Left lobe of liver (tissue), 2 donors: ENCODE measurements around the gene ZNF280D. TPM values are rescaled to one million over a fixed set of nuclear protein-coding genes. Genes with fewer than 3 reads are reported as not detected.
"Not testable (repeated sequence)": the region's sequence is repeated elsewhere in the genome, so short reads cannot be mapped to it uniquely, and the experiment has no call there.

ENCODE experiments used
- ATAC-seq: fragments of 200-7000 bp; cut with Tn5 transposase; one replicate; pipeline ENCODE4 v1.9.1; 2020; ENCODE audit warnings: mild to moderate bottlenecking, moderate library complexity
- DNase-seq: peaks from one replicate; pipeline ENCODE4 v3.0.0-alpha.2; 2020; ENCODE audit warnings: low spot score
- total RNA-seq: library from RNA; stranded (reverse); gene quantifications from one replicate; pipeline ENCODE4 v1.2.1, GENCODE V29; 2021
- donor health status: DM: no; HTN: no; CAD: no; lungs with moderate emphysema.
- donor health status: DM: no; HTN: yes; CAD: no.

Gene ZNF280D
- total RNA-seq, 1 donor from 2014 or later, result 15.8 TPM

- no peak for ATAC-seq
- DNase-seq, result no peak
Measured at GRCh38 chr15:56719774-56720555, 13.3 kb downstream of the ZNF280D start.

- ATAC-seq (no peak), DNase-seq (no peak)
Measured at GRCh38 chr15:56719021-56719612, 14.2 kb downstream of the ZNF280D start.

- ATAC-seq (no peak), DNase-seq (no peak)
Measured at GRCh38 chr15:56718560-56718959, 14.7 kb downstream of the ZNF280D start.

GRCh38 chr15:56716334-56716733, 17.0 kb downstream of the ZNF280D start:
- no peak for DNase-seq
- ATAC-seq, result no peak

- no peak for ATAC-seq
- no peak for DNase-seq
Measured at GRCh38 chr15:56715220-56715619, 18.1 kb downstream of the ZNF280D start.

GRCh38 chr15:56709502-56709901, 23.8 kb downstream of the ZNF280D start:
- not testable (repeated sequence) for ATAC-seq, DNase-seq

GRCh38 chr15:56699743-56700142, 33.6 kb downstream of the ZNF280D start:
- ATAC-seq (no peak), DNase-seq (no peak)

GRCh38 chr15:56698270-56698669, 35.0 kb downstream of the ZNF280D start:
- ATAC-seq (no peak), DNase-seq (no peak)

- DNase-seq (no peak), ATAC-seq (no peak)
Measured at GRCh38 chr15:56693761-56694160, 39.5 kb downstream of the ZNF280D start.

- ATAC-seq (no peak), DNase-seq (no peak)
Measured at GRCh38 chr15:56690733-56691132, 42.6 kb downstream of the ZNF280D start.

GRCh38 chr15:56683908-56684307, 49.4 kb downstream of the ZNF280D start:
- DNase-seq, result no peak

GRCh38 chr15:56681113-56681512, 52.2 kb downstream of the ZNF280D start:
- ATAC-seq (no peak), DNase-seq (no peak)

More at GRCh38 chr15:56683908-56684307, 49.4 kb downstream of the ZNF280D start:
- no peak for ATAC-seq

GRCh38 chr15:56679225-56679624, 54.1 kb downstream of the ZNF280D start:
- ATAC-seq (no peak), DNase-seq (no peak)

- DNase-seq (no peak), ATAC-seq (no peak)
Measured at GRCh38 chr15:56678571-56678970, 54.7 kb downstream of the ZNF280D start.

GRCh38 chr15:56677271-56677670, 56.0 kb downstream of the ZNF280D start:
- DNase-seq (no peak), ATAC-seq (no peak)

- ATAC-seq, result no peak
- DNase-seq, result no peak
Measured at GRCh38 chr15:56675930-56676329, 57.4 kb downstream of the ZNF280D start.

- DNase-seq (no peak), ATAC-seq (no peak)
Measured at GRCh38 chr15:56674857-56675256, 58.5 kb downstream of the ZNF280D start.

- DNase-seq (no peak), ATAC-seq (no peak)
Measured at GRCh38 chr15:56672721-56673120, 60.6 kb downstream of the ZNF280D start.

GRCh38 chr15:56667517-56667916, 65.8 kb downstream of the ZNF280D start:
- peak; percentile 56 for ATAC-seq
- no peak for DNase-seq

GRCh38 chr15:56660943-56661342, 72.4 kb downstream of the ZNF280D start:
- ATAC-seq, result no peak

GRCh38 chr15:56659197-56659596, 74.1 kb downstream of the ZNF280D start:
- ATAC-seq (no peak), DNase-seq (no peak)

More at GRCh38 chr15:56660943-56661342, 72.4 kb downstream of the ZNF280D start:
- DNase-seq, result no peak

GRCh38 chr15:56654624-56655023, 78.7 kb downstream of the ZNF280D start:
- peak; percentile 85 for ATAC-seq
- DNase-seq, result no peak
